PC-9 (cell line): ENCODE results near the gene RFX8. TPM values are rescaled to one million over a fixed set of nuclear protein-coding genes. Genes with fewer than 3 reads are reported as not detected.

ENCODE experiments used
- BruUV-seq: library from RNA; stranded (reverse); fragments of 400-500 nt; replicated peaks from 2 replicates; lab custom pipeline; 2021; lab: Mats Ljungman, UMichigan
- CTCF ChIA-PET: fragments of 300-600 bp; sonication (Branson Sonifier 250); formaldehyde crosslinking; loops from one replicate; lab custom pipeline; 2022; ENCODE audit warnings: antibody characterized with exemption; lab: Charles Lee
- POLR2A ChIA-PET: fragments of 300-600 bp; sonication (Branson Sonifier 250); formaldehyde crosslinking; loops from one replicate; lab custom pipeline; 2022; ENCODE audit warnings: antibody characterized with exemption; ENCODE audit not compliant: unreplicated experiment; lab: Charles Lee
- DNase-seq, 2 experiments: peaks; one replicate each; pipeline versions ENCODE4 v3.0.0 to v3.0.0-alpha.2; 2015 to 2022; ENCODE audit warnings: mixed read lengths in 1 of 2
- H2AFZ ChIP-seq: fragments of 200-600 bp; sonication (generic); 2 replicates; pipeline ENCODE4 v1.8.1; 2017; ENCODE audit warnings: antibody characterized with exemption
- H3F3A ChIP-seq: fragments of 200-600 bp; sonication (generic); 2 replicates; pipeline ENCODE4 v1.8.1; 2017; ENCODE audit warnings: antibody characterized with exemption, mild to moderate bottlenecking, low read depth; ENCODE audit not compliant: insufficient read depth
- H3K27ac ChIP-seq: fragments of 200-600 bp; sonication (generic); 2 replicates; pipeline ENCODE4 v1.6.1; 2016; ENCODE audit warnings: mixed run types
- H3K27me3 ChIP-seq: fragments of 200-600 bp; sonication (generic); 2 replicates; pipeline ENCODE4 v1.6.1; 2016; ENCODE audit warnings: low read depth, mixed run types; ENCODE audit not compliant: insufficient read depth
- H3K36me3 ChIP-seq: fragments of 200-600 bp; sonication (generic); 2 replicates; pipeline ENCODE4 v1.6.1; 2016; ENCODE audit warnings: low read depth, mixed run types
- H3K4me1 ChIP-seq: fragments of 200-600 bp; sonication (generic); replicated peaks from 2 replicates; pipeline ENCODE4 v1.6.1; 2016; ENCODE audit warnings: mixed run types; ENCODE audit not compliant: insufficient read depth
- H3K4me2 ChIP-seq: fragments of 200-600 bp; sonication (generic); 2 replicates; pipeline ENCODE4 v1.6.1; 2017; ENCODE audit warnings: mixed run types
- H3K4me3 ChIP-seq: fragments of 200-600 bp; sonication (generic); 2 replicates; pipeline ENCODE4 v1.6.1; 2016; ENCODE audit warnings: mixed run types
- H3K79me2 ChIP-seq: fragments of 200-600 bp; sonication (generic); 2 replicates; pipeline ENCODE4 v1.6.1; 2017; ENCODE audit warnings: low read depth, mixed run types
- H3K9me2 ChIP-seq: fragments of 200-600 bp; sonication (generic); 2 replicates; pipeline ENCODE4 v1.8.1; 2017; ENCODE audit warnings: mild to moderate bottlenecking; ENCODE audit not compliant: insufficient read depth
- H3K9me3 ChIP-seq: fragments of 200-600 bp; sonication (generic); 2 replicates; pipeline ENCODE4 v1.8.1; 2016; ENCODE audit warnings: low read depth; ENCODE audit not compliant: insufficient read depth
- H4K20me1 ChIP-seq: fragments of 200-600 bp; sonication (generic); 2 replicates; pipeline ENCODE4 v1.8.1; 2017; ENCODE audit not compliant: insufficient read depth
- CTCF ChIP-seq: fragments of 200-600 bp; sonication (generic); conservative IDR thresholded peaks from 2 replicates; pipeline ENCODE4 v1.6.1; 2017; ENCODE audit warnings: mixed run types, antibody characterized with exemption, mild to moderate bottlenecking, moderate library complexity
- EZH2 ChIP-seq: fragments of 200-600 bp; sonication (generic); IDR thresholded peaks from 2 replicates; pipeline ENCODE4 v1.8.0; 2017; ENCODE audit warnings: antibody characterized with exemption, low read depth
- intact Hi-C: fragments of 100-400 bp; cut with micrococcal nuclease; formaldehyde crosslinking; loops from one replicate; pipeline ENCODE4 v1.10.0; 2022; ENCODE audit not compliant: unreplicated experiment
- total RNA-seq: library from RNA; stranded (reverse); gene quantifications from 2 replicates; pipeline ENCODE4 v1.2.3, GENCODE V29; 2021

RFX8 gene
- total RNA-seq, 1 experiment from 2014 or later, result not detected

- Histone ChIP-seq H3K79me2 (no peaks in the 10 kb centered on the region), H3K27me3 (no peaks in the 10 kb centered on the region), H3K27ac (no peak overlapping the region), H3K9me3 (no peaks in the 10 kb centered on the region), H2AFZ (no peak overlapping the region), H3K4me1 (no peaks in the 10 kb centered on the region), H3K4me3 (no peak overlapping the region), H3K36me3 (no peaks in the 10 kb centered on the region), H3K9me2 (no peaks in the 10 kb centered on the region), H4K20me1 (no peaks in the 10 kb centered on the region), H3F3A (no peaks in the 10 kb centered on the region), H3K4me2 (no peak overlapping the region)
- TF ChIP-seq CTCF (no peak), EZH2 (no peak)
- no peak for DNase-seq
- no TSS peak for BruUV-seq
- ChIA-PET POLR2A (no interaction called here), CTCF (no interaction called here)
- intact Hi-C loops, result no loop called here
Observed at GRCh38 chr2:101371636-101372035, 103.3 kb downstream of the RFX8 start.

GRCh38 chr2:101369100-101369499, 105.8 kb downstream of the RFX8 start:
- ChIA-PET CTCF (no interaction called here), POLR2A (no interaction called here)
- Histone ChIP-seq H3K9me2 (no peaks in the 10 kb centered on the region), H3K4me1 (no peaks in the 10 kb centered on the region), H3K27ac (no peak overlapping the region), H3K4me3 (no peak overlapping the region), H3F3A (no peaks in the 10 kb centered on the region), H3K27me3 (no peaks in the 10 kb centered on the region), H4K20me1 (no peaks in the 10 kb centered on the region), H2AFZ (no peak overlapping the region), H3K4me2 (no peak overlapping the region), H3K9me3 (no peaks in the 10 kb centered on the region), H3K36me3 (no peaks in the 10 kb centered on the region), H3K79me2 (no peaks in the 10 kb centered on the region)
- no TSS peak for BruUV-seq
- TF ChIP-seq CTCF (no peak), EZH2 (no peak)
- intact Hi-C loops, result no loop called here
- no peak for DNase-seq

- Histone ChIP-seq H3K27me3 (no peaks in the 10 kb centered on the region), H3K27ac (no peak overlapping the region), H3K79me2 (no peaks in the 10 kb centered on the region), H3K4me3 (no peak overlapping the region), H2AFZ (no peak overlapping the region), H3K4me2 (no peak overlapping the region), H3F3A (no peaks in the 10 kb centered on the region), H4K20me1 (no peaks in the 10 kb centered on the region), H3K36me3 (no peaks in the 10 kb centered on the region), H3K9me2 (no peaks in the 10 kb centered on the region), H3K4me1 (no peaks in the 10 kb centered on the region), H3K9me3 (no peaks in the 10 kb centered on the region)
- TF ChIP-seq EZH2 (no peak), CTCF (no peak)
- ChIA-PET CTCF (no interaction called here), POLR2A (no interaction called here)
- DNase-seq, result no peak
- no TSS peak for BruUV-seq
- intact Hi-C loops, result no loop called here
Observed at GRCh38 chr2:101368376-101368775, 106.5 kb downstream of the RFX8 start.
